Endothelial cell of umbilical vein (primary cell): Measurements from ENCODE around the gene MCM3AP. TPM values are rescaled to one million over a fixed set of nuclear protein-coding genes. Genes with fewer than 3 reads are reported as not detected.

Experiments
- BruUV-seq: library from RNA; stranded (reverse); fragments of 400-500 nt; replicated peaks from 2 replicates; lab custom pipeline; 2021; lab: Mats Ljungman, UMichigan
- CTCF ChIA-PET: fragments of 300-600, 350-600 bp; sonication (Branson Sonifier 250); formaldehyde crosslinking; loops from one replicate; lab custom pipeline; 2021; ENCODE audit warnings: antibody characterized with exemption, inconsistent platforms; lab: Charles Lee
- POLR2A ChIA-PET: fragments of 300-600, 350-600 bp; sonication (Branson Sonifier 250); formaldehyde crosslinking; loops from one replicate; lab custom pipeline; 2021; ENCODE audit warnings: antibody characterized with exemption, inconsistent platforms; lab: Charles Lee
- DNase-seq: peaks from one replicate; pipeline ENCODE4 v3.0.0-alpha.2; 2011; ENCODE audit warnings: low read depth, low spot score
- FAIRE-seq: peaks from 2 replicates; lab custom pipeline; 2011; peaks lifted over from hg19 to GRCh38; lab: Jason Lieb, UNC
- H2AFZ ChIP-seq: 2 replicates; pipeline ENCODE4 v1.6.0; 2012; ENCODE audit warnings: low read depth, low read length, control low read depth, inconsistent platforms
- H3K27ac ChIP-seq: 2 replicates; pipeline ENCODE4 v1.5.1; 2011; ENCODE audit warnings: low read depth, mild to moderate bottlenecking, control low read depth, low read length, moderate library complexity; ENCODE audit not compliant: insufficient read depth
- H3K27me3 ChIP-seq, 2 experiments: 2 replicates each; pipeline versions ENCODE4 v1.6.0 to v1.6.1; 2011; ENCODE audit warnings: low read length in 2 of 2, mixed read lengths in 1 of 2; ENCODE audit not compliant: control insufficient read depth in 2 of 2, insufficient read depth in 2 of 2
- H3K36me3 ChIP-seq, 2 experiments: 2 replicates in 1 of 2; 3 replicates in 1 of 2; pipeline ENCODE4 v1.5.1; 2011; ENCODE audit warnings: low read length in 2 of 2, mild to moderate bottlenecking in 1 of 2, moderate library complexity in 1 of 2; ENCODE audit not compliant: control insufficient read depth in 2 of 2, insufficient read depth in 2 of 2; ENCODE audit errors: extremely low read depth in 1 of 2
- H3K4me1 ChIP-seq: 3 replicates; pipeline ENCODE4 v1.5.1; 2011; ENCODE audit warnings: mild to moderate bottlenecking, low read length; ENCODE audit not compliant: control insufficient read depth, insufficient read depth; ENCODE audit errors: extremely low read depth
- H3K4me2 ChIP-seq: 2 replicates; pipeline ENCODE4 v1.6.1; 2011; ENCODE audit warnings: low read length, control low read depth, mixed read lengths; ENCODE audit not compliant: insufficient read depth
- H3K4me3 ChIP-seq, 3 experiments: fragments of 200-600 bp in 1 of 3; sonication (generic), shearing (Covaris generic) in 1 of 3; replicated peaks in 1 of 3; 2 replicates each; pipeline ENCODE4 v1.5.1; 2011 to 2016; ENCODE audit warnings: control low read depth in 3 of 3, low read length in 3 of 3, mild to moderate bottlenecking in 2 of 3, inconsistent platforms in 1 of 3, low read depth in 1 of 3, moderate library complexity in 1 of 3; ENCODE audit not compliant: insufficient read depth in 1 of 3
- H3K79me2 ChIP-seq: 2 replicates; pipeline ENCODE4 v1.6.0; 2012; ENCODE audit warnings: low read length, inconsistent platforms; ENCODE audit not compliant: control insufficient read depth, insufficient read depth
- H3K9ac ChIP-seq: replicated peaks from 2 replicates; pipeline ENCODE3; 2011; ENCODE audit warnings: low read length, control low read depth; ENCODE audit not compliant: insufficient read depth; ENCODE audit errors: extremely low read depth
- H3K9me1 ChIP-seq: replicated peaks from 3 replicates; pipeline ENCODE4 v1.6.0; 2011; ENCODE audit warnings: mild to moderate bottlenecking, low read length; ENCODE audit not compliant: control insufficient read depth, insufficient read depth; ENCODE audit errors: extremely low read depth
- H3K9me3 ChIP-seq: replicated peaks from 2 replicates; pipeline ENCODE4 v1.5.1; 2012; ENCODE audit warnings: low read length, inconsistent platforms; ENCODE audit not compliant: control insufficient read depth, insufficient read depth
- H4K20me1 ChIP-seq: replicated peaks from 2 replicates; pipeline ENCODE3; 2011; ENCODE audit warnings: mild to moderate bottlenecking, low read length; ENCODE audit not compliant: control insufficient read depth, insufficient read depth; ENCODE audit errors: extremely low read depth
- CTCF ChIP-seq, 2 donors: IDR thresholded peaks; 1 replicate in 1 of 2; 2 replicates in 1 of 2; pipeline ENCODE4 v1.5.1; 2011; ENCODE audit warnings: low read length in 2 of 2, mild to moderate bottlenecking in 2 of 2, moderate library complexity in 2 of 2, control low read depth in 1 of 2, inconsistent platforms in 1 of 2, low read depth in 1 of 2; ENCODE audit not compliant: insufficient read depth in 1 of 2; ENCODE audit errors: extremely low read depth in 1 of 2
- EZH2 ChIP-seq: IDR thresholded peaks from 2 replicates; pipeline ENCODE4 v1.6.1; 2012; ENCODE audit warnings: borderline replicate concordance, low read depth, mild to moderate bottlenecking, moderate library complexity, low read length, inconsistent platforms; ENCODE audit not compliant: severe bottlenecking
- FOS ChIP-seq: IDR thresholded peaks from 2 replicates; pipeline ENCODE4 v1.6.1; 2011; ENCODE audit warnings: mild to moderate bottlenecking, low read length, moderate library complexity, borderline replicate concordance; ENCODE audit not compliant: insufficient read depth
- GATA2 ChIP-seq: IDR thresholded peaks from 2 replicates; pipeline ENCODE4 v1.7.0; 2011; ENCODE audit warnings: low read depth, mild to moderate bottlenecking, moderate library complexity, mixed read lengths, low read length; ENCODE audit not compliant: insufficient read length, insufficient read depth
- JUN ChIP-seq: IDR thresholded peaks from 2 replicates; pipeline ENCODE4 v1.6.1; 2011; ENCODE audit warnings: borderline replicate concordance, low read depth; ENCODE audit not compliant: insufficient read length, insufficient read depth
- POLR2AphosphoS5 ChIP-seq: IDR thresholded peaks from 2 replicates; pipeline ENCODE4 v1.6.1; 2012; ENCODE audit warnings: low read depth, mild to moderate bottlenecking, control low read depth, low read length, moderate library complexity; ENCODE audit not compliant: insufficient read depth
- dilution Hi-C: fragments of 300-500 bp; cut with MboI; formaldehyde crosslinking; loops from one replicate; pipeline ENCODE4 v1.15.0; 2019; ENCODE audit warnings: low sequenced_read_pairs; ENCODE audit not compliant: extremely low pct_ligation_motif_present
- intact Hi-C: fragments of 100-400 bp; cut with micrococcal nuclease; formaldehyde crosslinking; loops from one replicate; pipeline ENCODE4 v1.10.0; 2022
- polyA plus RNA-seq, 4 experiments: library from polyadenylated mRNA; depleted of rRNA in 3 of 4; stranded (reverse) in 3 of 4; unstranded in 1 of 4; fragments of >200 nt; gene quantifications; 2 replicates each; pipeline versions ENCODE4 v1.2.1 to v1.2.3, GENCODE V29; 2011 to 2012; ENCODE audit warnings: missing spikeins in 1 of 4
- total RNA-seq: library from RNA; stranded (reverse); gene quantifications from 2 replicates; pipeline ENCODE4 v1.2.3, GENCODE V29; 2021

The MCM3AP gene
- total and polyA plus RNA-seq, 2 donors (not counting 3 experiments of a cell fraction or from before 2014, with no cell fraction given) = 37.9 to 115 TPM

GRCh38 chr21:46327711-46328110 is 42.3 kb upstream of the MCM3AP start:
- BruUV-seq = no TSS peak
- FAIRE-seq (no peak), DNase-seq (no peak)
- Histone ChIP-seq H3K36me3 (peaks cover 6 to 13% of the 10 kb centered on the region in 2 experiments), H3K9me1 (no peaks in the 10 kb centered on the region), H3K27me3 (no peaks in the 10 kb centered on the region), H3K4me1 (peaks cover 10% of the 10 kb centered on the region), H3K9ac (no peak overlapping the region), H3K9me3 (no peaks in the 10 kb centered on the region), H3K27ac (no peak overlapping the region), H3K4me3 (no peak overlapping the region), H4K20me1 (no peaks in the 10 kb centered on the region), H2AFZ (no peak overlapping the region), H3K4me2 (no peak overlapping the region), H3K79me2 (peaks cover 45% of the 10 kb centered on the region)
- intact Hi-C loops (no loop called here), dilution Hi-C loops (no loop called here)
- no peak for TF ChIP-seq CTCF (IDR thresholded peaks at IDR 0.05; ENCODE audit: extremely low read depth in 1 of 2, insufficient read depth in 1 of 2, low read depth in 1 of 2, low read length in 2 of 2)
- TF ChIP-seq FOS = no peak
- no peak for TF ChIP-seq JUN
- no peak for TF ChIP-seq GATA2
- TF ChIP-seq POLR2AphosphoS5 = no peak
- no peak for TF ChIP-seq EZH2
- POLR2A ChIA-PET = no interaction called here
- CTCF ChIA-PET = no interaction called here
